ENCODE measurements around the gene AFF1. TPM values are rescaled to one million over a fixed set of nuclear protein-coding genes. Genes with fewer than 3 reads are reported as not detected.
"Not testable (repeated sequence)": the region's sequence is repeated elsewhere in the genome, so short reads cannot be mapped to it uniquely, and the experiment has no call there.

AFF1 gene
- total RNA-seq, 1 experiment from 2014 or later: 27.6 TPM

DNA sequence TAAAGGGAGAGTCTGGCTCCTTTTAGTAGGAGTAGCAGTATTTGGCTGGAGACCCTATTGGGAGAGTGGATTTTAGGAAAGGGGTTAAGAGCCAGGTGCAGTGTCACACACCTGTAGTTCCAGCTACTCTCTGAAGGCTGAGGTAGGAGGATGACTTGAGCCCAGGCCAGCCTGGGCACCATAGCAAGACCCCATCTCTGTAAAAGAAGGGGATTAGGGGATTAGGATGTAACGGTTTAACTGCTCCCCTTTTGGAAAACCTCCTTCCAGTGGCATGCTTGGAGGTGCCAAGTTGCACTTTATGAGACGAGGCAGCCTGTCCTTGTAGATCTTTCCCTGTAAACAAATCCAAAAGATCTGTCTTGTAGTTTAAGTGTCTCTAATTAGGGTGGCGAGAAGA lies 145.7 kb downstream of the AFF1 start:
- Histone ChIP-seq H3K27me3 (ENCODE audit: control insufficient read depth, insufficient read depth, low read length) (no peaks in the 10 kb centered on the region), H3K36me3 (replicated peaks; ENCODE audit: control insufficient read depth, insufficient read depth, low read length) (peaks cover 2% of the 10 kb centered on the region; the same call in 1 of the 2 replicates), H3K4me3 (ENCODE audit: insufficient read depth, low read depth, low read length) (no peak overlapping the region)
- no peak for DNase-seq

DNA sequence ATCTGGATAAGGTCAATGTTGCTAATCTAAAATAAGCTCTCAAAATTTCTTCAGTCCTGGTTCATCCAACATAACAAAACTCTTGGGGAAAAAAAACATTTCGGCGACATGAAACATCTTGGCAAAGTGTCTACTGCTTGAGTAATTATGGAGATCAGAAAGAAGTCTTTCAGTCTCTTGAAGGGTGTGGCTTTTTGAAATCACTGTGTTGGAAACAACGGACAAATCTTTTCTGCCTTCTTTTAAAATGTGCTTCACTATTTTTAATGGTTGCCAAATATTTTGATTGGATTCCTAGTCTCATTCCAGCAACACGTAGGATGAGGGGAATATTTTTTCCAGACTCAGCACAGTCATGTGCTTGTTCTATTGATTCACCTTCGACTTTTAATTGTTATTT lies 147.0 kb downstream of the AFF1 start:
- Histone ChIP-seq H3K4me3 (ENCODE audit: insufficient read depth, low read depth, low read length) (no peak overlapping the region), H3K36me3 (replicated peaks; ENCODE audit: control insufficient read depth, insufficient read depth, low read length) (peaks cover 2% of the 10 kb centered on the region), H3K27me3 (ENCODE audit: control insufficient read depth, insufficient read depth, low read length) (no peaks in the 10 kb centered on the region)
- DNase-seq: no peak

- H3K36me3 ChIP-seq (replicated peaks; ENCODE audit: control insufficient read depth, insufficient read depth, low read length); H3K27me3 ChIP-seq (ENCODE audit: control insufficient read depth, insufficient read depth, low read length); H3K4me3 ChIP-seq (ENCODE audit: insufficient read depth, low read depth, low read length); DNase-seq: not testable (repeated sequence)
Measured at GRCh38 chr4:87085732-87086131, 150.9 kb downstream of the AFF1 start.

DNA sequence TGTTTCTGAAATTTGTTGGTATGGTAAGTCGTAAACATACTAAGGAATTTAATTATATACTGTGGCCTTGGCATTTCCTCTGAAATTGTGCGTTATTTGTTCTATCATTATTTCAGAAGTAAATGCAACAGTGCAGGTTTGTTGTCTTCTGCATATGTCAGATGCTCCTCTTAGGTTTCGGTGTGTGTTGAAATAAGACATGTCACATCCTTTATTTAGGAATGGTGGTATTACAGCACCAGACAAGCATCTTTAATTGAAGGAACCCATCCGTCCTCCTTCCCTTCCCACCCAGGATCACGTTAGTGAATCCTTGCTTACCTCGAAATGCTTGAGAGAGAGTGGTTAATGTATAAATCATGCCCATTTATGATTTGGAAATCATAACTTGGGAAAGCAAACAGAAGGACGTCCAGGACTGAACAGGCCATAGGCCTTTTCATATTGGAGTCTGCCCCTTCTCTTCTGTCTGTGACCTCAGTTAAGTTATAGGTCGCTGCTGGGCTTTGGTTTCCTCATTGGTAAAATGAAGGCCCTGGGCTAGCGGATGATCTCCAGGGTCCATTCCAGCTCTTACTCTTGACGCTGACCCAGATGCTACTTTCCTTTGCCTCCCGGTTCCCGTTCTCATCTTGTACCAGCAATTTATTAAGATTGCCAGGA lies 151.5 kb downstream of the AFF1 start:
- Histone ChIP-seq H3K27me3 (ENCODE audit: control insufficient read depth, insufficient read depth, low read length) (no peaks in the 10 kb centered on the region), H3K36me3 (replicated peaks; ENCODE audit: control insufficient read depth, insufficient read depth, low read length) (peaks cover 2% of the 10 kb centered on the region), H3K4me3 (ENCODE audit: insufficient read depth, low read depth, low read length) (no peak overlapping the region)
- no peak for DNase-seq

GRCh38 chr4:87087015-87087414 lies 152.2 kb downstream of the AFF1 start:
- H3K27me3 ChIP-seq (ENCODE audit: control insufficient read depth, insufficient read depth, low read length): no peaks in the 10 kb centered on the region
- peaks cover 2% of the 10 kb centered on the region for H3K36me3 ChIP-seq (replicated peaks; ENCODE audit: control insufficient read depth, insufficient read depth, low read length)
- H3K4me3 ChIP-seq (ENCODE audit: insufficient read depth, low read depth, low read length): no peak overlapping the region
- DNase-seq: no peak

DNA sequence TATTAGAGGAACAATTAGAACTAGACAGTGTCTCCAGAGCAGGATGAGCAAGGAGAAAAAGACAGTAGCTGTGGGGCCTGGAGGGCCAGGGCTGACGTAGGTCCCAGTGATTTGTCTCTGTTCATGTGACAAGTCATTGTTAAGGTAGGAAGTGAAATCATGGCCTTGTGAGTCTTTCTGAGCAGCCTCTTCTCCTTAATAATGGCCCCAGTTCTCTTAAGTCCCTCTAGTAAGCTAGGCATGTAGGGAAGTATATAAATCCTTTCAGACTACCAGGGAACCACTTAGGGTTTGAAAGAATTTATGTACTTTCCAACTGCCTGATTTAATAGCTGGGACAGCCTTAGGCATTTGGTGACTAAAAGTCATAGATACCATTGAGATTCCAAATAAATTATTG lies 152.6 kb downstream of the AFF1 start:
- H3K27me3 ChIP-seq (ENCODE audit: control insufficient read depth, insufficient read depth, low read length): no peaks in the 10 kb centered on the region
- H3K36me3 ChIP-seq (replicated peaks; ENCODE audit: control insufficient read depth, insufficient read depth, low read length): peaks cover 2% of the 10 kb centered on the region
- no peak overlapping the region for H3K4me3 ChIP-seq (ENCODE audit: insufficient read depth, low read depth, low read length)
- DNase-seq: no peak

DNA sequence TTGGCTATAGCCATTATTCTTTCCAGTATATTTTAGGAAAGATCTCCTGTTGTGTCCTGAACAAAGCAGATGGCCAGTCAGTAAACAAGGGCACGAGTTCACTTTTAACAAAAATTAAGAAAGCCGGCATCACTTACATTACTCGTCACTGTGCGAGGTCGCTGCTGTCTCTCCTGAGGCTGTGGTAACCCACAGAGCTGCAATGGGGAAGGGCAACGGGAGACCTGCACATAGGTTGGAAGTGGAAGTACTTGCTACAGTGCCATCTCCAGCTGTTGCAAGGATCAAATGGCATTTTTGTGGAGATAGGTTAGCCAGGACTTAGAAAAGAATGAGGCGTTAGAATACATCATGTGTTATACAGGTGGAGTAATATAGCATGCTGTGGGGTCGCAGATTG lies 153.4 kb downstream of the AFF1 start:
- H3K27me3 ChIP-seq (ENCODE audit: control insufficient read depth, insufficient read depth, low read length): no peaks in the 10 kb centered on the region
- H3K36me3 ChIP-seq (replicated peaks; ENCODE audit: control insufficient read depth, insufficient read depth, low read length): peaks cover 2% of the 10 kb centered on the region
- no peak for DNase-seq
- no peak overlapping the region for H3K4me3 ChIP-seq (ENCODE audit: insufficient read depth, low read depth, low read length)

- H3K36me3 ChIP-seq (replicated peaks; ENCODE audit: control insufficient read depth, insufficient read depth, low read length): no peaks in the 10 kb centered on the region; the same call in none of the 2 replicates
- DNase-seq: no peak
- H3K27me3 ChIP-seq (ENCODE audit: control insufficient read depth, insufficient read depth, low read length): no peaks in the 10 kb centered on the region
- H3K4me3 ChIP-seq (ENCODE audit: insufficient read depth, low read depth, low read length): no peak overlapping the region
Measured at GRCh38 chr4:87089368-87089767, 154.6 kb downstream of the AFF1 start.

GRCh38 chr4:87090305-87090704 lies 155.5 kb downstream of the AFF1 start:
- Histone ChIP-seq H3K27me3 (ENCODE audit: control insufficient read depth, insufficient read depth, low read length) (no peaks in the 10 kb centered on the region), H3K4me3 (ENCODE audit: insufficient read depth, low read depth, low read length) (no peak overlapping the region), H3K36me3 (replicated peaks; ENCODE audit: control insufficient read depth, insufficient read depth, low read length) (no peaks in the 10 kb centered on the region; the same call in none of the 2 replicates)
- DNase-seq: no peak

GRCh38 chr4:87092389-87093141 lies 157.8 kb downstream of the AFF1 start:
- DNase-seq: no peak
- Histone ChIP-seq H3K4me3 (ENCODE audit: insufficient read depth, low read depth, low read length) (no peak overlapping the region), H3K36me3 (replicated peaks; ENCODE audit: control insufficient read depth, insufficient read depth, low read length) (no peaks in the 10 kb centered on the region; the same call in none of the 2 replicates), H3K27me3 (ENCODE audit: control insufficient read depth, insufficient read depth, low read length) (no peaks in the 10 kb centered on the region)

GRCh38 chr4:87093443-87094123 lies 158.8 kb downstream of the AFF1 start:
- Histone ChIP-seq H3K4me3 (ENCODE audit: insufficient read depth, low read depth, low read length) (no peak overlapping the region), H3K36me3 (replicated peaks; ENCODE audit: control insufficient read depth, insufficient read depth, low read length) (no peaks in the 10 kb centered on the region; the same call in none of the 2 replicates), H3K27me3 (ENCODE audit: control insufficient read depth, insufficient read depth, low read length) (no peaks in the 10 kb centered on the region)
- DNase-seq: peak; percentile 32

GRCh38 chr4:87097075-87097474 lies 162.3 kb downstream of the AFF1 start:
- Histone ChIP-seq H3K36me3 (replicated peaks; ENCODE audit: control insufficient read depth, insufficient read depth, low read length) (peaks cover 2% of the 10 kb centered on the region), H3K4me3 (ENCODE audit: insufficient read depth, low read depth, low read length) (no peak overlapping the region), H3K27me3 (ENCODE audit: control insufficient read depth, insufficient read depth, low read length) (no peaks in the 10 kb centered on the region)
- peak; percentile 44 for DNase-seq

DNA sequence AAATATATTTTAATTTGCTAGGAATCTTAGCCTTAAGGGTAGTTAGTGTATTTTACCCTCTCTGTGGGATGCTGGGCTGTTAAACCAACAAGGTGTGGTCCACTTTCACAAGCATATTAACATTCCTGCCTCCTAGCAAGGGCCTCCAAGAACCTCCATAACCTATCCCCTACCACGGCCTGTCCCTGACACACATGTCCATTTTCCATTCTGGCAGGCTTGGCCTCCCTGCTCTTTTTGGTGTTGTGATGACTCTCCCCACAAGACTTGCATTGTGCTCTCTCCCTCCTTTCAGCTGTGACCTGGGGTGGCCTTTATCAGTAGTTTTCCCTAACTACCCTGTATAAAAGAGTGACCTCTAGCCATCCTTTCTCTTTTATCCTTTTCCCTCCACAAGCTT lies 165.4 kb downstream of the AFF1 start:
- H3K27me3 ChIP-seq (ENCODE audit: control insufficient read depth, insufficient read depth, low read length): no peaks in the 10 kb centered on the region
- peaks cover 2% of the 10 kb centered on the region; the same call in 1 of the 2 replicates for H3K36me3 ChIP-seq (replicated peaks; ENCODE audit: control insufficient read depth, insufficient read depth, low read length)
- H3K4me3 ChIP-seq (ENCODE audit: insufficient read depth, low read depth, low read length): no peak overlapping the region
- no peak for DNase-seq

GRCh38 chr4:87101543-87102199 lies 166.9 kb downstream of the AFF1 start:
- no peak overlapping the region for H3K4me3 ChIP-seq (ENCODE audit: insufficient read depth, low read depth, low read length)
- no peak for DNase-seq
- H3K36me3 ChIP-seq (replicated peaks; ENCODE audit: control insufficient read depth, insufficient read depth, low read length): peaks cover 2% of the 10 kb centered on the region; the same call in 1 of the 2 replicates
- no peaks in the 10 kb centered on the region for H3K27me3 ChIP-seq (ENCODE audit: control insufficient read depth, insufficient read depth, low read length)

Data from H7 (cell line).